H1 (cell line): ENCODE measurements around the gene HYAL1. TPM values are rescaled to one million over a fixed set of nuclear protein-coding genes. Genes with fewer than 3 reads are reported as not detected.

Experiments used
- CTCF ChIA-PET: fragments of 300-600 bp; sonication (Branson Sonifier 250); formaldehyde crosslinking; loops from one replicate; lab custom pipeline; 2021; ENCODE audit not compliant: partially characterized antibody; lab: Charles Lee
- POLR2A ChIA-PET: fragments of 300-600 bp; sonication (Branson Sonifier 250); formaldehyde crosslinking; loops from one replicate; lab custom pipeline; 2021; ENCODE audit warnings: inconsistent platforms; ENCODE audit not compliant: partially characterized antibody; lab: Charles Lee
- DNase-seq, 2 experiments: peaks; one replicate each; pipeline versions ENCODE4 v3.0.0 to v3.0.0-alpha.2; 2010 to 2022; ENCODE audit warnings: low spot score in 2 of 2, low read depth in 1 of 2, mixed read lengths in 1 of 2
- FAIRE-seq: peaks from 2 replicates; lab custom pipeline; 2011; peaks lifted over from hg19 to GRCh38; lab: Jason Lieb, UNC
- H2AFZ ChIP-seq: 2 replicates; pipeline ENCODE4 v1.8.1; 2012; ENCODE audit warnings: low read length, inconsistent platforms
- H2AK5ac ChIP-seq: 2 replicates; pipeline ENCODE4 v1.6.1; 2013; ENCODE audit warnings: low read depth, low read length
- H2BK120ac ChIP-seq: replicated peaks from 2 replicates; pipeline ENCODE3; 2013; ENCODE audit warnings: low read depth, low read length, inconsistent platforms
- H2BK12ac ChIP-seq: 2 replicates; pipeline ENCODE4 v1.6.1; 2013; ENCODE audit warnings: low read depth, low read length
- H2BK15ac ChIP-seq: 2 replicates; pipeline ENCODE4 v1.6.1; 2013; ENCODE audit warnings: low read length
- H2BK20ac ChIP-seq: 2 replicates; pipeline ENCODE4 v1.6.1; 2013; ENCODE audit warnings: low read length
- H2BK5ac ChIP-seq: 2 replicates; pipeline ENCODE4 v1.6.1; 2013; ENCODE audit warnings: low read depth, low read length
- H3K14ac ChIP-seq: 2 replicates; pipeline ENCODE4 v1.6.1; 2013; ENCODE audit warnings: inconsistent platforms; ENCODE audit not compliant: insufficient read length
- H3K18ac ChIP-seq: 2 replicates; pipeline ENCODE4 v1.6.1; 2013; ENCODE audit warnings: low read length; ENCODE audit errors: extremely low read depth
- H3K23ac ChIP-seq: 2 replicates; pipeline ENCODE4 v1.6.1; 2013; ENCODE audit warnings: inconsistent platforms; ENCODE audit not compliant: insufficient read length
- H3K23me2 ChIP-seq: 2 replicates; pipeline ENCODE4 v1.6.1; 2013; ENCODE audit warnings: low read depth, low read length
- H3K27ac ChIP-seq: 2 replicates; pipeline ENCODE4 v1.6.1; 2011; ENCODE audit warnings: low read depth, low read length, inconsistent platforms
- H3K27me3 ChIP-seq, 4 experiments: replicated peaks in 1 of 4; 1 replicate in 1 of 4; 2 replicates in 3 of 4; pipeline versions ENCODE4 v1.6.1 to v1.8.1; 2011 to 2013; ENCODE audit warnings: low read length in 3 of 4, mild to moderate bottlenecking in 3 of 4, inconsistent platforms in 2 of 4, mixed read lengths in 2 of 4, moderate library complexity in 1 of 4; ENCODE audit not compliant: control insufficient read depth in 3 of 4, insufficient read depth in 3 of 4; ENCODE audit errors: extremely low read depth in 1 of 4
- H3K36me3 ChIP-seq, 4 experiments: 2 replicates each; pipeline versions ENCODE4 v1.6.1 to v1.8.1; 2011 to 2013; ENCODE audit warnings: mild to moderate bottlenecking in 4 of 4, low read length in 3 of 4, moderate library complexity in 2 of 4, control low read depth in 1 of 4, inconsistent platforms in 1 of 4; ENCODE audit not compliant: insufficient read depth in 4 of 4, control insufficient read depth in 2 of 4
- H3K4ac ChIP-seq: replicated peaks from 2 replicates; pipeline ENCODE3; 2013; ENCODE audit warnings: low read length, low read depth, mixed read lengths, inconsistent platforms; ENCODE audit not compliant: insufficient read length
- H3K4me1 ChIP-seq, 4 experiments: replicated peaks in 1 of 4; 1 replicate in 1 of 4; 2 replicates in 3 of 4; pipeline versions ENCODE4 v1.6.1 to v1.8.1; 2011 to 2013; ENCODE audit warnings: low read length in 3 of 4, inconsistent platforms in 2 of 4, mixed read lengths in 1 of 4; ENCODE audit not compliant: insufficient read depth in 4 of 4, control insufficient read depth in 3 of 4
- H3K4me2 ChIP-seq, 2 experiments: 2 replicates each; pipeline versions ENCODE4 v1.6.1 to v1.8.1; 2011 to 2013; ENCODE audit warnings: low read depth in 2 of 2, low read length in 2 of 2, control low read depth in 1 of 2, inconsistent platforms in 1 of 2, mild to moderate bottlenecking in 1 of 2; ENCODE audit not compliant: insufficient read depth in 1 of 2
- H3K4me3 ChIP-seq, 4 experiments: fragments of 200-600, 300-600 bp in 1 of 4; sonication (generic), shearing (Covaris generic), sonication (Bioruptor Twin) in 1 of 4; 2 replicates each; pipeline versions ENCODE4 v1.5.1 to v1.8.1; 2011 to 2016; ENCODE audit warnings: low read length in 4 of 4, low read depth in 3 of 4, control low read depth in 2 of 4, inconsistent platforms in 2 of 4, mild to moderate bottlenecking in 2 of 4, mixed read lengths in 1 of 4, moderate library complexity in 1 of 4; ENCODE audit not compliant: insufficient read depth in 2 of 4; ENCODE audit errors: extremely low read depth in 1 of 4
- H3K56ac ChIP-seq: replicated peaks from 2 replicates; pipeline ENCODE3; 2013; ENCODE audit warnings: low read depth, mild to moderate bottlenecking, mixed read lengths, low read length, inconsistent platforms; ENCODE audit not compliant: insufficient read length
- H3K79me1 ChIP-seq: 2 replicates; pipeline ENCODE4 v1.6.1; 2013; ENCODE audit warnings: low read depth, low read length, control low read depth
- H3K79me2 ChIP-seq, 2 experiments: 2 replicates each; pipeline versions ENCODE4 v1.6.1 to v1.8.1; 2012 to 2013; ENCODE audit warnings: low read length in 2 of 2, mild to moderate bottlenecking in 2 of 2, inconsistent platforms in 1 of 2; ENCODE audit not compliant: insufficient read depth in 2 of 2, control insufficient read depth in 1 of 2
- H3K9ac ChIP-seq, 4 experiments: replicated peaks in 1 of 4; 1 replicate in 1 of 4; 2 replicates in 3 of 4; pipeline versions ENCODE4 v1.6.1 to v1.8.1; 2011 to 2013; ENCODE audit warnings: low read depth in 3 of 4, low read length in 3 of 4, control low read depth in 2 of 4, mild to moderate bottlenecking in 2 of 4, moderate library complexity in 2 of 4, inconsistent platforms in 1 of 4; ENCODE audit errors: extremely low read depth in 1 of 4
- H3K9me3 ChIP-seq, 2 experiments: 2 replicates each; pipeline versions ENCODE4 v1.6.1 to v1.8.1; 2012 to 2013; ENCODE audit warnings: mild to moderate bottlenecking in 2 of 2, moderate library complexity in 2 of 2, control low read depth in 1 of 2, inconsistent platforms in 1 of 2, low read depth in 1 of 2, low read length in 1 of 2, mixed read lengths in 1 of 2; ENCODE audit not compliant: insufficient read depth in 2 of 2
- H4K20me1 ChIP-seq, 2 experiments: replicated peaks in 1 of 2; 2 replicates each; pipeline versions ENCODE3 to v1.8.1; 2011 to 2013; ENCODE audit warnings: inconsistent platforms in 2 of 2, low read length in 2 of 2, mild to moderate bottlenecking in 1 of 2; ENCODE audit not compliant: insufficient read depth in 2 of 2, control insufficient read depth in 1 of 2
- H4K5ac ChIP-seq: 2 replicates; pipeline ENCODE4 v1.6.1; 2013; ENCODE audit warnings: low read length, low read depth, mixed read lengths, inconsistent platforms; ENCODE audit not compliant: insufficient read length
- H4K8ac ChIP-seq: 2 replicates; pipeline ENCODE4 v1.8.0; 2013; ENCODE audit warnings: mild to moderate bottlenecking, moderate library complexity, low read length, inconsistent platforms; ENCODE audit not compliant: insufficient read depth; ENCODE audit errors: extremely low read depth
- H4K91ac ChIP-seq: replicated peaks from 2 replicates; pipeline ENCODE3; 2013; ENCODE audit warnings: low read length, mixed read lengths, inconsistent platforms; ENCODE audit not compliant: insufficient read length
- CBX8 ChIP-seq: fragments of 300-800, 300-1000 bp; sonication (generic); IDR thresholded peaks from 2 replicates; pipeline ENCODE4 v1.7.1; 2016; ENCODE audit warnings: low read depth, low read length, borderline replicate concordance
- CHD1 ChIP-seq: IDR thresholded peaks from 2 replicates; pipeline ENCODE4 v1.6.1; 2012; ENCODE audit warnings: low read depth, low read length, improper control_type of control experiment
- CREB1 ChIP-seq: IDR thresholded peaks from 2 replicates; pipeline ENCODE4 v1.6.1; 2012; ENCODE audit warnings: inconsistent platforms
- FOSL1 ChIP-seq: IDR thresholded peaks from 2 replicates; pipeline ENCODE4 v1.6.1; 2011; ENCODE audit warnings: mild to moderate bottlenecking, low read depth, low read length, moderate library complexity; ENCODE audit not compliant: insufficient read depth
- HDAC2 ChIP-seq, 2 experiments: fragments of 300-600 bp in 1 of 2; sonication (generic) in 1 of 2; IDR thresholded peaks; 2 replicates each; pipeline ENCODE4 v1.6.1; 2011 to 2012; ENCODE audit warnings: low read depth in 2 of 2, low read length in 2 of 2, mild to moderate bottlenecking in 2 of 2, moderate library complexity in 2 of 2, borderline replicate concordance in 1 of 2, inconsistent platforms in 1 of 2
- KDM4A ChIP-seq: IDR thresholded peaks from one replicate; pipeline ENCODE4 v1.7.1; 2012; ENCODE audit warnings: low read depth, mild to moderate bottlenecking, moderate library complexity, low read length, inconsistent platforms; ENCODE audit not compliant: severe bottlenecking
- NANOG ChIP-seq: IDR thresholded peaks from 2 replicates; pipeline ENCODE4 v1.6.1; 2011; ENCODE audit warnings: low read length, low read depth, mild to moderate bottlenecking, inconsistent platforms; ENCODE audit not compliant: insufficient read depth, poor library complexity, severe bottlenecking
- RXRA ChIP-seq: IDR thresholded peaks from 2 replicates; pipeline ENCODE4 v1.6.1; 2011; ENCODE audit warnings: low read depth, mild to moderate bottlenecking, low read length, moderate library complexity; ENCODE audit not compliant: insufficient read depth
- SP1 ChIP-seq: IDR thresholded peaks from 2 replicates; pipeline ENCODE4 v1.6.1; 2011; ENCODE audit warnings: low read depth, low read length
- SUZ12 ChIP-seq: fragments of 200-600 bp; sonication (generic); IDR thresholded peaks from 2 replicates; pipeline ENCODE4 v1.6.1; 2012; ENCODE audit warnings: mild to moderate bottlenecking, inconsistent platforms, low read length, moderate library complexity, mixed read lengths
- TBP ChIP-seq: IDR thresholded peaks from 2 replicates; pipeline ENCODE4 v1.6.1; 2011; ENCODE audit warnings: low read depth, low read length, improper control_type of control experiment
- WGBS, 2 experiments: shearing (Covaris generic) in 1 of 2; methylation state at CpG; one replicate each; pipeline versions ENCODE4 v1.1.6 to v1.1.7; 2013 to 2015; ENCODE audit warnings: low lambda C conversion rate in 2 of 2, mixed read lengths in 2 of 2, inconsistent platforms in 1 of 2, low coverage in 1 of 2, missing lambda C conversion rate in 1 of 2; ENCODE audit not compliant: insufficient replicate concordance in 2 of 2, insufficient coverage in 1 of 2, insufficient read length in 1 of 2; ENCODE audit errors: extremely low coverage in 1 of 2, missing lambda C conversion rate in 1 of 2; 5-methylcytosine and 5-hydroxymethylcytosine counted together
- polyA plus RNA-seq, 7 experiments: library from polyadenylated mRNA; depleted of rRNA in 3 of 7; stranded (reverse) in 5 of 7; unstranded in 2 of 7; fragments of >200 nt in 5 of 7; fragments of 200-250 nt in 2 of 7; gene quantifications; 1 replicate in 5 of 7; 2 replicates in 1 of 7; 4 replicates in 1 of 7; pipeline versions ENCODE4 v1.2.1 to v1.2.3, GENCODE V29; 2011 to 2013; ENCODE audit warnings: missing spikeins in 2 of 7, mixed read lengths in 2 of 7
- total RNA-seq: library from RNA; stranded (reverse); fragmentation: NEBNext Ultra II Directional; extraction: Animal tissue kit (Norgen Biotek cat#: 25700); gene quantifications from 2 replicates; pipeline ENCODE4 v1.2.1, GENCODE V29; 2021

Gene HYAL1
- total and polyA plus RNA-seq, 2 of the 8 experiments (the other 6 are each of a cell fraction or from before 2014, with no cell fraction given), result 2.0 to 5.4 TPM

DNA sequence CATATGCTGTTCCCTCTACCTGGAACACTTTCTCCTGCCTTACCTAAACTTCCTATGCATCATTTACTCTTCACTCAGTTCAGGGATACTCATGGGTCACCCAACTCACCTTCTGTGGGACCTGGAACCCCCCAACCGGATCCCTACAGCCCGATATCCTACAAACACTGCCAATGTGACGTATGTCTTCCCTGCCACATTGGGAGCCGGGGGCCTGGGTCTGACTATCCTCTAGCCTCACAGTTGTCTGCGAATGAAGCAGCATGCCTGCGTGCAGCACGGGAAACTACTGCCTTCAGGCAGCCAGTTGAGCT lies 46.8 kb upstream of the HYAL1 start:
- DNase-seq, result no peak
- Histone ChIP-seq H3K79me2 (no peaks in the 10 kb centered on the region), H3K79me1 (no peaks in the 10 kb centered on the region; the same call in 1 of the 2 replicates), H2BK120ac (no peak overlapping the region), H3K4ac (no peak overlapping the region), H3K14ac (no peak overlapping the region), H3K36me3 (peaks cover 4 to 7% (median 6%) of the 10 kb centered on the region in 4 experiments; a peak in 5 of 8 replicates), H3K9ac (peak overlapping the region in 2 of 4 experiments; percentile 36 to 42; a peak in 5 of 7 replicates), H3K27ac (no peak overlapping the region), H4K5ac (no peak overlapping the region), H3K27me3 (peaks cover 0 to 7% (median 7%) of the 10 kb centered on the region in 4 experiments; a peak in 6 of 7 replicates), H3K56ac (no peak overlapping the region), H2AFZ (peak overlapping the region; percentile 82; the same call in 1 of the 2 replicates), H3K4me2 (peak overlapping the region; percentile 64 to 90), H2BK20ac (no peak overlapping the region), H2BK15ac (0 out of 2 replicates have a peak overlapping the region, but pooled peaks have one; percentile 72), H4K91ac (no peak overlapping the region), H2AK5ac (no peak overlapping the region), H2BK5ac (0 out of 2 replicates have a peak overlapping the region, but pooled peaks have one; percentile 94), H3K9me3 (no peaks in the 10 kb centered on the region), H3K4me1 (peaks cover 0 to 11% (median 8%) of the 10 kb centered on the region in 4 experiments; a peak in 5 of 7 replicates), H4K20me1 (peaks cover 0 to 3% of the 10 kb centered on the region in 2 experiments), H3K4me3 (peak overlapping the region; percentile 79 to 87 (median 82)), H3K23me2 (peaks cover 17% of the 10 kb centered on the region), H2BK12ac (no peak overlapping the region; the same call in 1 of the 2 replicates), H3K23ac (no peak overlapping the region), H4K8ac (peak overlapping the region; percentile 37; the same call in 1 of the 2 replicates), H3K18ac (peak overlapping the region; percentile 85; the same call in 1 of the 2 replicates)
- TF ChIP-seq CBX8 (no peak), FOSL1 (no peak), KDM4A (no peak), RXRA (no peak), TBP (no peak), NANOG (no peak), CREB1 (no peak), SUZ12 (no peak), SP1 (no peak), CHD1 (no peak), HDAC2 (IDR thresholded peaks at IDR 0.05; ENCODE audit: borderline replicate concordance in 1 of 2, low read depth in 2 of 2, low read length in 2 of 2) (no peak)
- ChIA-PET POLR2A (interaction anchor here (0.5 to 5.3 kb wide), 8 partner anchors 10 to 36 kb away, joined by 3 to 22 read pairs (median 4); partner anchors contain the start of gene RASSF1), CTCF (interaction anchor here (0.7 to 13.4 kb wide), 14 partner anchors 11 to 282 kb away, joined by 3 to 136 read pairs (median 9); partner anchors contain the start of gene TMEM115)
- 33% methylated on average over 7 of the region's 7 CpGs; no CpG with 5 or more reads in 1 of the 2 experiments for WGBS, 2 experiments
- no peak for FAIRE-seq
